Activated T-cell treated with anti-CD3 and anti-CD28 coated beads for 4 hours (primary cell): ENCODE results near the gene ITGA11.

ENCODE experiments used
- DNase-seq: peaks from one replicate; pipeline ENCODE4 v3.0.0-alpha.2; 2020

ITGA11 gene

GRCh38 chr15:68261980-68262379, 170.0 kb downstream of the ITGA11 start:
- no peak for DNase-seq

- no peak for DNase-seq
Measured at GRCh38 chr15:68261241-68261640, 170.7 kb downstream of the ITGA11 start.

- DNase-seq = no peak
Measured at GRCh38 chr15:68259883-68260282, 172.1 kb downstream of the ITGA11 start.

GRCh38 chr15:68258692-68259091, 173.3 kb downstream of the ITGA11 start:
- DNase-seq = no peak

GRCh38 chr15:68256675-68257450, 175.1 kb downstream of the ITGA11 start:
- DNase-seq = peak; percentile 47

GRCh38 chr15:68252925-68253534, 178.9 kb downstream of the ITGA11 start:
- no peak for DNase-seq

- DNase-seq = no peak
Measured at GRCh38 chr15:68249058-68249713, 182.8 kb downstream of the ITGA11 start.
